ENCODE results near the gene TUBG2.
A peak's percentile ranks its signal among the peaks of the same experiment; 100 is the strongest.

Gene TUBG2

DNA sequence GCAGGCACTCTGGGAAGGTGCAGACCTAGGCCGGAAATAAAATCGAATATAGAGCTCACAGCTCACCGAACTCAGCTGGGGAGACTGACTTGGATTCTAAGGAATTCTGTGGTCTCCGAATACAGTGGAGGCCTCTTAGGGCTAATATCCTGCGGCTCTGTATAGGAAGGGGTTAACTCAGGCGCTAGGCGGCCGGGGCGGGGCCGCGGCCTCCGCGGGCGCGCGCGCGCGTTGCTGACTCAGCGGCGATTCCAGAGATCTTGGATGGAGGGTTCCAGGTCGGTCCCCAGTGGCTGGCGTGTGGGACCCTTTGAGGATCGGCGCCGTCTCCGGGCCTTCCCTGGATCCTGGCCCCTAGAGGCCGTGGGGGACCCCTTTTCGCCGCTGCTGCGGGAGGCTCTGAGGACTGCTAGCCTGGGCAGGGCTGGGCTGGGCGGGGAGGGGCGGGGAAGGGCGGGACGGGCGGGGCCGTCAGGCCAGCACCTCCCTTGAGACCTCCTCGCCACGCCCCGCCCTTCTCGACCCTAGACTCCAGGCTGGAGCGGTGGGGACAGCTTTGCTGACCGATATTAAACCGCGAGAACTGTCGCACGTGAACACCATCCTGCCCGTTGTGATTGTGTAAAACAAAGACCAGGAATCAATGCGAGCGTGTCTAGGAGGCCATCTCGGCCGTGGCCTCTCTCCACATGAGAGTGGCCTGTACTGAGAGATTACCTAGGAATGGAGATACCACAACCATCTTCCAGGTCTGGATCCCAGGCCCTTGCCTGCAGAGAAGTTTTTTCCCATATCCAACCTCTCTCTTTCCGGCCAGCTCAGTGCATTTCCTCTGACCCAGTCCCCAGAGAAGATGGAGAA is 19.1 kb downstream of the TUBG2 start:
- Histone ChIP-seq H3K9ac (ENCODE audit: low read depth, low read length) (peak overlapping the region; percentile 83), H3K36me3 (ENCODE audit: insufficient read depth, low read length) (no peaks in the 10 kb centered on the region), H3K9me3 (ENCODE audit: control insufficient read depth, insufficient read depth, low read length) (no peaks in the 10 kb centered on the region), H3K4me1 (ENCODE audit: insufficient read depth, low read length) (peaks cover 11% of the 10 kb centered on the region; the same call in 1 of the 2 replicates)

DNA sequence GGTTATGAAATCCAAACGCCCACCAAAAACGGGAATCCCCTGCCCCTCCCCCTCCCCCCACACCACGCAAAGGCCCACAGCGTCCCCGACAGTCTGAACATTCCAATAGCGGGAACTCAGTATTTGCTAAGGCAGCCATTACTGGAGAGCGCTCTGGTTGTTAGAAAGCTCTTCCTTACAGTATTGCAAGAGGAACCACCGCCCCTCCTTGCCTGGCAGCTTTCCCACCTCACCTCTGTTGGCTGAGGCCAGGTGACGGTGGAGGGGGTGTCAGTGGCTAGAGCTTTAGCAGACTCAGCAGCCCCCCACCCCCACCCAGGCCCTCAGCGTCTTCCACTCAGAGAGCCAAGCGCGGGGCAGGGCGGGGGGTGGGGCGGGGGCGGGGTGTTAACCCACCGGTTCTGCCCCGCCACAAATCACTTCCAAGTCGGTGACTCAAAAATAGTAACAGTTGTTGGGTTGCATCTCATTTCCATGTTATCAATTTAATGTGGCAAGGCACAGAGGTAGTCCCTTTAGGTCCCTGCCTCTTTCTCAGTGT is 19.9 kb downstream of the TUBG2 start:
- peak overlapping the region; percentile 79 for H3K9ac ChIP-seq (ENCODE audit: low read depth, low read length)
- H3K4me1 ChIP-seq (ENCODE audit: insufficient read depth, low read length) = peaks cover 13% of the 10 kb centered on the region; the same call in 1 of the 2 replicates
- H3K36me3 ChIP-seq (ENCODE audit: insufficient read depth, low read length) = no peaks in the 10 kb centered on the region
- no peaks in the 10 kb centered on the region for H3K9me3 ChIP-seq (ENCODE audit: control insufficient read depth, insufficient read depth, low read length)

DNA sequence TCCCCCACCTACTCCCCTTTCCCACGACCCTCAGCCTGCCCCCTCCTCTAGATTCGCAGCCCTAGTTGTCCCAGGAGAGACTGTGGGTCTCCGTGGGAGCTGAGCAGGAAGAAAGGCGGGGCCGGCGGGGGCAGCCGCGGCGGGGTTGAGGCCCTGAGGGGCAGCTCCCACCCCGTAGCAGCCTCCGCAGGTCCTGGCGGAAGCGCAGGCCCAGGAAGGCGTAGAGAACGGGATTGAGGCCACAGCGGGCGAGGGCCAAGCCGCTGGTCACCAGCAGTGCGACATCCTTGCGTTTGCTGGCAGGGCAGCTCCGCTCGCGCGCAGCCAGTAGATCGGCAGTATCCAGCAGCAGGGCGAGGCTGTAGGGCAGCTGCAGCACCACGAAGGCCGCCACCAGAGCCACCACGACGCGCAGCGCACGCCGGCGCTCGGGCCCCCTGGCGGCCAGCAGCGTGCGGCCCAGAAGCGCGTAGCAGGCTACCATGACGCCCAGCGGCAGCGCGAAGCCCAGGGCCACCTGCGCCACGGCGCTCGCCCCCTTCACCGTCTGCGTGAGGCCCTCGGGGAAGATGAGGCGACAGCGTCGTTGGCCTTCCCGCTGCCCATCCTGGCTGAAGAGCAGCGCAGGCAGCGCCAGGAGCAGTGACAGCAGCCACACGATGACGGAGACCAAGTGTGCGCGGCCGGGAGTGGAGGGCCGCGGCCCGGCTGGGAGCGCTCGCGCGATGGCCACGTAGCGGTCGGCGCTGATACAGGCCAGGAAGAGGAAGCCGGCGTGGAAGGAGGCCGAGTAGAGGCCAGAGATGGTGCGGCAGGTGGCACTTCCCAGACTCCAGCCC is 20.6 kb downstream of the TUBG2 start:
- H3K9me3 ChIP-seq (ENCODE audit: control insufficient read depth, insufficient read depth, low read length) = no peaks in the 10 kb centered on the region
- peak overlapping the region; percentile 50 for H3K9ac ChIP-seq (ENCODE audit: low read depth, low read length)
- H3K4me1 ChIP-seq (ENCODE audit: insufficient read depth, low read length) = peaks cover 10% of the 10 kb centered on the region; the same call in 1 of the 2 replicates

DNA sequence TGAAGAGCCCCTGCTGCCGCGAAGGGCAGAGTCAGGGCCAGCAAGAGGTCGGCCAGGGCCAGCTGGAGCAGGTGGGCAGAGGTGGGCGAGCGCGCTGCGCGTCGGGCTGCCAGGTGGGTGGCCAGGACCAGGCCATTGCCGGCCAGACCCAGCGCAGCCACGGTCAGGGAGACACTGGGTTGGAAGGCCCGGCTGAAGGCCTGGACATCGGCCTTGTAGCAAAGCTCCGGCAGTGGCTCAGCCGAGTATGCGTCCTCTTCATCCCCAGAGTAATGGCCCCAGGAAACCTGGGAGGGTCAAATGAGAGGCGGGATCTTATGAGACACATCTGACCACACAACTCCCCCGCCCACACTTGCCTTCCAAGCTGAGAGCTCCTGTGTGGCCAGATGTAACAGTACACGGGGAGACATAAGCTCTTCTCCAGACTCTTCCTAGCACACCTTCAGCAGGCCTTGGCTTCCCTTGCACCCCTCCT is 21.3 kb downstream of the TUBG2 start:
- H3K4me1 ChIP-seq (ENCODE audit: insufficient read depth, low read length) = peaks cover 10% of the 10 kb centered on the region; the same call in 1 of the 2 replicates
- no peaks in the 10 kb centered on the region for H3K9me3 ChIP-seq (ENCODE audit: control insufficient read depth, insufficient read depth, low read length)
- peak overlapping the region; percentile 50; the same call in 1 of the 2 replicates for H3K9ac ChIP-seq (ENCODE audit: low read depth, low read length)
- H3K36me3 ChIP-seq (ENCODE audit: insufficient read depth, low read length) = no peaks in the 10 kb centered on the region

More for the DNA sequence above, 20.6 kb downstream of the TUBG2 start:
- H3K36me3 ChIP-seq (ENCODE audit: insufficient read depth, low read length) = no peaks in the 10 kb centered on the region

DNA sequence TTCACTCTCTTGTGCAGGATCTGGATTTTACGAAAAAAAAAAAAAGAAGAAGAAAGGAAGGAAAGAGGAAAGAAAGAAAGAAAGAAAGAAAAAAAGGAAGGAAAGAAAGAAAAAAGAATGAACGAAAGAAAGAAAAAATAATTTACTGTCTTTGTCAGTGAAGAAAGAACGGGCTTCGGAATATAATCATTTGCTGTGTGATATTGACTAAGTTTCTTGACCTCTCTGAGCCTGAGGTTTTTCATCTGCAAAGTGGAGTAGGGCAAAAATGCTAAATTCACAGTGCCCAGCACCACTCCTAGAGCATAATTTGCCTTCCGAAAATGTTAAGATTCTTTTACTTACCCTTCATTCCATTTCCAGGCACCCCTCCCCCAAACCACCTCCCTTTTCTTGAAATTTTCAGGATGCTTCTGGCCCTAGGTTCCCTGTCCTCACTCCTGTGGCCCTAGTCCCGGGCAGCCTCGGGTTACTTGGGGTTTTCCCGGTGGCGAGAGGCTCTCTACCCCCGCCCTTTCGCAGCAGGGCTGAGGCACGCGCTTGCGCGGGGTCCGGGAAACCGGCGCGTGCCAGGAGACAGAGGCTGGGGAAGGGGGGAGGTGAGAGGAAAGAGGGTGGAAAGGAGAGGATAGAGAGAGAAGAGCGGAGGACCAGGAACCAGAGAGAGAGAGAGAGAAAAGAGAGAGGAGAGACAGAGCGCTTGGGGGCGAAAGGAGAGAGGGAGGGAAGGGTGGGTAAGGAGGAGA is 23.1 kb downstream of the TUBG2 start, which contains the start of gene CNTNAP1:
Gene CNTNAP1 (plus strand): TSS at position 556 of the 746 bp plus-strand sequence. CDS start 299 bp downstream, outside the sequence.
- peaks cover 10% of the 10 kb centered on the region; the same call in 1 of the 2 replicates for H3K4me1 ChIP-seq (ENCODE audit: insufficient read depth, low read length)
- no peaks in the 10 kb centered on the region for H3K9me3 ChIP-seq (ENCODE audit: control insufficient read depth, insufficient read depth, low read length)
- H3K9ac ChIP-seq (ENCODE audit: low read depth, low read length) = peak within 1 kb of the TSS; percentile 48; the same call in 1 of the 2 replicates

DNA sequence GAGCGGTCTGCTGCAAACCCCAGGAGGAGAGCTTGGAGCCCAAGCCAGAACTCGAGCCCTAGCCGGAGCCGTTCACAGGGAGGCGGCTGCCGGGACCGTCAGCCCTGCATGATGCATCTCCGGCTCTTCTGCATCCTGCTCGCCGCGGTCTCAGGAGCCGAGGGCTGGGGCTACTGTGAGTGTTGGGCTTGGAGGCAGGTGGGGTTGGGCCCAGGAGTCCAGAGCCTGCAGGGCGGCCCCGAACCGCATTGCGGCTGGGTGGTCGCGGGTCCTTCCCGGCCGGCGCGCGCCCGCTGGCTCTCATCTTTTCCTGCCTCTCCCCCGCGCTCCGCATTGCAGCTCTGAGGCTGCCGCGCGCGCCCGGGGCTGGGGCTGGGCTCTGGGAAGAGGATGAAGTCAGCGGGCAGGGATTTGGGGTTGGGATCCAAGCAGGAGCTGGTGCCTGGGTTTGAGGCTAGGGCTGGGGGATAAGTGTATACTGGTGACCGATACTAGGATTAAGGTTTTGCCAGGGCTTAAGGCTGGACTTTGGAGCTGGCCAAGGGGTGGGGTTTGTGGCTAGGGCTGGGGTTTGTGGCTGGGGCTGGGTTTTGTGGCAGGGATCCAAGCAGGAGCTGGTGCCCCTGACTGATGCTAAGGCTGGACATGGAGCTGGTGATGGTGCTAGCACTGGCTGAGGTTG is 23.8 kb downstream of the TUBG2 start:
- Histone ChIP-seq H3K9me3 (ENCODE audit: control insufficient read depth, insufficient read depth, low read length) (no peaks in the 10 kb centered on the region), H3K36me3 (ENCODE audit: insufficient read depth, low read length) (no peaks in the 10 kb centered on the region), H3K9ac (ENCODE audit: low read depth, low read length) (peak overlapping the region; percentile 48; the same call in 1 of the 2 replicates), H3K4me1 (ENCODE audit: insufficient read depth, low read length) (peaks cover 12% of the 10 kb centered on the region; the same call in 1 of the 2 replicates)

More for the DNA sequence above, 23.1 kb downstream of the TUBG2 start, which contains the start of gene CNTNAP1:
- H3K36me3 ChIP-seq (ENCODE audit: insufficient read depth, low read length) = no peaks in the 10 kb centered on the region

DNA sequence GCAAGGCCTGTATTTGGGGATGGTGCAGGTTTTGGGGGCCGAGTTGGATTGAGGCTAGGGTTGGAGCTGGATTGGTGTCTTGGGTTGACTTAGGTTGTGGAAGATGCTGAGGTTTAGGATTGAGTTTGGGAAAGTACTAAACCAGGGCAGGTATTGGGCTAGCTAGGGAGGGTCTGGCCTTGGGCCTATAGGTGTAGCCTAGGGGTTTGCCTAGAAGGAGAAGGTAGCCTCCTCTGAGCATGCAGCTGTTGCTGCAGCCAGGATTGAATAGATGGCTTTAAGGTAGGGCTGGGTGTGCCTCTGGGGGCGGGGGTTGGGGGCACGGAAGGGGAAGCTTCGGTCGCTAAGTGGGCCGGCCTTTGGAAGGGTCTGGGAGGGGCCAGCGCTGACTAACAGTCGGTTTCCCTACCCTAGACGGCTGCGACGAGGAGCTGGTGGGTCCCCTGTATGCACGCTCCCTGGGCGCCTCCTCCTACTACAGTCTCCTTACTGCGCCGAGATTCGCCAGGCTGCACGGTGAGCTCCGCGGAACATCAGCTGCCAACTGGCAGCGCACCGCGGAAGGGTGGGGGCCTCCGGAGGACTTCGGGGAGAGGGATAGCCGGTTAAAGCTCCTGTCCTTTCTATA is 24.4 kb downstream of the TUBG2 start:
- no peaks in the 10 kb centered on the region for H3K9me3 ChIP-seq (ENCODE audit: control insufficient read depth, insufficient read depth, low read length)
- H3K36me3 ChIP-seq (ENCODE audit: insufficient read depth, low read length) = no peaks in the 10 kb centered on the region
- peak overlapping the region; percentile 48; the same call in 1 of the 2 replicates for H3K9ac ChIP-seq (ENCODE audit: low read depth, low read length)
- peaks cover 17% of the 10 kb centered on the region; the same call in 1 of the 2 replicates for H3K4me1 ChIP-seq (ENCODE audit: insufficient read depth, low read length)

DNA sequence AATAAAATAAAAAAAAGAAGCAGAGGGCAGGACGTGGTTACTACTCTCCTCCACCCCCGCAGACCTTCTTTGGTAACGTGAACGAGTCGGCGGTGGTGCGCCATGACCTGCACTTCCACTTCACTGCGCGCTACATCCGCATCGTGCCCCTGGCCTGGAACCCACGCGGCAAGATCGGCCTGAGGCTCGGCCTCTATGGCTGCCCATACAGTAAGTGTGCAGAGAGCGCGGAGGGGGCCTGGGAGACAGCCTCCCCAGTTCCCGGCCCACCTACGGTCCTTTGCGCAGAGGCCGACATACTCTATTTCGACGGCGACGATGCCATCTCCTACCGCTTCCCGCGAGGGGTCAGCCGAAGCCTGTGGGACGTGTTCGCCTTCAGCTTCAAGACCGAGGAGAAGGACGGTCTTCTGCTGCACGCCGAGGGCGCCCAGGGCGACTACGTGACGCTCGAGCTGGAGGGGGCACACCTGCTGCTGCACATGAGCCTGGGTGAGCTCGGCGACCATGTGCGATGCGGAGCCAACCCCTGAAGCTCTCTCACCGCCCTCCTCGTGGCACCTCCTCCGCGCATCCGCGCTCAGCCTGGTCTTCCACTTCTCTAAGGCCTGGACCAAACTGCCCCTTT is 26.0 kb downstream of the TUBG2 start:
- peaks cover 17% of the 10 kb centered on the region; the same call in 1 of the 2 replicates for H3K4me1 ChIP-seq (ENCODE audit: insufficient read depth, low read length)
- no peak overlapping the region for H3K9ac ChIP-seq (ENCODE audit: low read depth, low read length)
- H3K9me3 ChIP-seq (ENCODE audit: control insufficient read depth, insufficient read depth, low read length) = no peaks in the 10 kb centered on the region
- H3K36me3 ChIP-seq (ENCODE audit: insufficient read depth, low read length) = no peaks in the 10 kb centered on the region

DNA sequence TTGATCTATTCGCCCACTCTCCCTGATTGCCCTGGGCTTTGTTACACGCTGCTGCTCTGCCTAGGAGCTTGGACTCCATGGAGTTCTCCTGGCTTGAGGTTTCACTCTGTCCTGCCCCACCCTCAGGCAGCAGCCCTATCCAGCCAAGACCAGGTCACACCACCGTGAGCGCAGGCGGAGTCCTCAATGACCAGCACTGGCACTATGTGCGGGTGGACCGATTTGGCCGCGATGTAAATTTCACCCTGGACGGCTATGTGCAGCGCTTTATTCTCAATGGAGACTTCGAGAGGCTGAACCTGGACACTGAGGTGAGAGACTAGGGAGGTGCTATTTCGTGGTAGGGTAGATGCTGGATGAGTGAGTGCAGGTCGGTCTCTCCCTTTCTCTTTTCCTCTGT is 26.7 kb downstream of the TUBG2 start:
- Histone ChIP-seq H3K9me3 (ENCODE audit: control insufficient read depth, insufficient read depth, low read length) (no peaks in the 10 kb centered on the region), H3K36me3 (ENCODE audit: insufficient read depth, low read length) (no peaks in the 10 kb centered on the region), H3K9ac (ENCODE audit: low read depth, low read length) (no peak overlapping the region), H3K4me1 (ENCODE audit: insufficient read depth, low read length) (peaks cover 17% of the 10 kb centered on the region; the same call in 1 of the 2 replicates)

DNA sequence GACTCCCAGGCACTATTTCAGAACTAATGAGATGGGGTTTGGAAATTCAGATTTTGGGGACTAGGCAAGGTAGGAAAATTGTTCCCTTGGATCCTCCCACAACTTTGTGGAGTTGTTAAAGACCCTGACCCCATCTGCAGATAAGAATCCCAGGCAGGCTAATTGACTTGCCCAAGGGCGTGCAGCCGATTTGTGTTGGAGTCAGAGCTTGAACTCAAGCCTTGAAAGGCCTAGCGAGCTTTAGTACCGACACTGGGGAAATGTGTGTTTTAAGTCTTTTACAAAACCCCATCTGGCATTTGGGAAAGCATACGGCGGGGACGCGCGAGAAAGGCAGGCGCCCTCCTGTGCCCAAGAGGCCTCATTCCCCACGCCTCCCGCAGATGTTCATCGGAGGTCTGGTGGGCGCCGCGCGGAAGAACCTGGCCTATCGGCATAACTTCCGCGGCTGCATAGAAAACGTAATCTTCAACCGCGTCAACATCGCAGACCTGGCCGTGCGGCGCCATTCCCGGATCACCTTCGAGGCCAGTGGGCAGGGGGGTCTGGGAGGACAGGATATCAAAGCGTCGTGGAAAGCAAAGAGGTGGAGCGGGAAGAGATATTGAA is 27.5 kb downstream of the TUBG2 start:
- H3K9me3 ChIP-seq (ENCODE audit: control insufficient read depth, insufficient read depth, low read length) = no peaks in the 10 kb centered on the region
- H3K36me3 ChIP-seq (ENCODE audit: insufficient read depth, low read length) = no peaks in the 10 kb centered on the region
- H3K4me1 ChIP-seq (ENCODE audit: insufficient read depth, low read length) = peaks cover 13% of the 10 kb centered on the region; the same call in 1 of the 2 replicates
- H3K9ac ChIP-seq (ENCODE audit: low read depth, low read length) = no peak overlapping the region

DNA sequence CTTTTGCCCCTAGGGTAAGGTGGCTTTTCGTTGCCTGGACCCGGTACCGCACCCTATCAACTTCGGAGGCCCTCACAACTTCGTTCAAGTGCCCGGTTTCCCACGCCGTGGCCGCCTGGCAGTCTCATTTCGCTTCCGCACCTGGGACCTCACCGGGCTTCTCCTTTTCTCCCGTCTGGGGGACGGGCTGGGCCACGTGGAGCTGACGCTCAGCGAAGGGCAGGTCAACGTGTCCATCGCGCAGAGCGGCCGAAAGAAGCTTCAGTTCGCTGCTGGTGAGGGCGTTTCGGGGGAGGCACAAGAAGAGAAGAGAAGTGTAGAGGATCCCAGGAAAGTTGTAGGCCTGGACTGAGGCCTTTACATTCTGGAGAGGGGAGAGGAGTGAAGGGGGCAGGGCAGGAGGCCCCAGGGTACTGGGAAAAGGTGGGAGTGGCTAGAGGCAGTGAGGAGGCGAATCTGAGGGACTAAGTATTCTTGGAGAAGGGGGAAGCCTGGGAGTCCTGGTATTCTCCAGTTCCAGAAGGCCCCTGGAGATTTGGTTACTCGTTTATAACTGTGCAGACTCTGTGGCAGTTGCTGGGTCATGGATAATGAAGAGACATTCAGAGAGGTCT is 28.7 kb downstream of the TUBG2 start:
- H3K4me1 ChIP-seq (ENCODE audit: insufficient read depth, low read length) = peaks cover 12% of the 10 kb centered on the region; the same call in 1 of the 2 replicates
- no peaks in the 10 kb centered on the region for H3K36me3 ChIP-seq (ENCODE audit: insufficient read depth, low read length)
- no peak overlapping the region for H3K9ac ChIP-seq (ENCODE audit: low read depth, low read length)
- no peaks in the 10 kb centered on the region for H3K9me3 ChIP-seq (ENCODE audit: control insufficient read depth, insufficient read depth, low read length)

DNA sequence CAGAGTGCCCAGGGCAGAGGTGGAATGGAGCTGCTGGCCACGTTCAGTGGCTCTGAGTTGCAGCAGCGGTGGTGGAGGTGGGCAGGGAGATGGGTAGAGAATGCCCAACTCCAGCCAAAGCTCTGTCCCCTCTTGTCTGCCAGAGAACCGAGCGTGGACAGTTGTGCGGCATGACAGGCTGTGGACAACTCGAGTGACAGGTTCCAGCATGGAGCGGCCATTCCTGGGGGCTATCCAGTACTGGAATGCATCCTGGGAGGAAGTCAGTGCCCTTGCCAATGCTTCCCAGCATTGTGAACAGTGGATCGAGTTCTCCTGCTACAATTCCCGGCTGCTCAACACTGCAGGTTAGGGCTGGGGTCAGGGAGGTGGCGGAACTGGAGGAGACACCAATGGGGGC is 31.5 kb downstream of the TUBG2 start:
- no peaks in the 10 kb centered on the region for H3K36me3 ChIP-seq (ENCODE audit: insufficient read depth, low read length)
- H3K9me3 ChIP-seq (ENCODE audit: control insufficient read depth, insufficient read depth, low read length) = no peaks in the 10 kb centered on the region
- peaks cover 8% of the 10 kb centered on the region; the same call in 1 of the 2 replicates for H3K4me1 ChIP-seq (ENCODE audit: insufficient read depth, low read length)
- H3K9ac ChIP-seq (ENCODE audit: low read depth, low read length) = no peak overlapping the region

Data from ES-I3 (cell line).